ENCODE measurements around the gene TTPAL.

The TTPAL gene, protein sequence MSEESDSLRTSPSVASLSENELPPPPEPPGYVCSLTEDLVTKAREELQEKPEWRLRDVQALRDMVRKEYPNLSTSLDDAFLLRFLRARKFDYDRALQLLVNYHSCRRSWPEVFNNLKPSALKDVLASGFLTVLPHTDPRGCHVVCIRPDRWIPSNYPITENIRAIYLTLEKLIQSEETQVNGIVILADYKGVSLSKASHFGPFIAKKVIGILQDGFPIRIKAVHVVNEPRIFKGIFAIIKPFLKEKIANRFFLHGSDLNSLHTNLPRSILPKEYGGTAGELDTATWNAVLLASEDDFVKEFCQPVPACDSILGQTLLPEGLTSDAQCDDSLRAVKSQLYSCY

DNA sequence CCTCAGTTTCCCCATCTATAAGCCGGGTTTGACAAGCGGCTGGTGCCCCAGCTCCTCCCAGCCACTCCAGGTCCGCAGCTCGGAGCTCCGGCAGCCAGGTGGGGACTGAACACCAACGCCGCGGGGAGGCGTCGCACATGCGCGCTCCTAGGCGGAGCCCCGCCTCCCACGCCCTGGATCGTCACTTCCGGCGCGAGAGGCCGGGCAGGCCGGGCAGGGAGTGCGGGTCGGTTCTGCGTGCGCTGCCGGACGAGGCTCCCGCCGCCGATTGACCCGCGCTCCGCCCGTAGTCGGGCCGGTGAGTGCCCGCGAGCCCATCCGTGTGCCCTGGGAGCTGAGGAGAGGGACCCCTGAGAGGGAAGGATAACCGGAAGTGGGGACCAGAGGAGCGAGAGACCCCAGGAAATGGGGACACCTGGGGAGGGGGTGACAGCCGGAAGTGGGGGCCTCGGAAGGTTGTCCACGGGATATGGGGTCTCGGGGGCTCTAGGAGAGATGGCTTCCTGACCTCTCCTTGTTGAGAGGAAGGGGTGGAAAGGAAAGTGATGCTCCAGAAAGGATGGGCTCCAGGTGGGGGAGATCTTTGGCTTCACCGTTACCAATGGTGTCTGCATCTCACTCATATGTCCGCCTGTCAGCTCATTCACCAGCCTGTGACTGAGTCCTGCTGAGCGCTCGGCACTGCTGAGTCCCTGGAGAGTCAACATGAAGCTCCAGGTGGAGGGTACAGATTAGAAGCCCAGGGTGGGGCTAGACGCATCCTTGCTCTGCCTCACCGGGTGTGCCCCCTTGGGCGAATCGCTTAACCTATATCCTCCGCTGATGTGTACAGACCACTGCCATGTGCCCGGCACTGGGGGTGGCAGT is at the start of gene TTPAL:
Gene TTPAL, plus strand, starts transcription at position 181 of the 867 bp plus-strand sequence. CDS start 4,126 bp downstream, outside the sequence.
- peak; percentile 94 for DNase-seq

DNA sequence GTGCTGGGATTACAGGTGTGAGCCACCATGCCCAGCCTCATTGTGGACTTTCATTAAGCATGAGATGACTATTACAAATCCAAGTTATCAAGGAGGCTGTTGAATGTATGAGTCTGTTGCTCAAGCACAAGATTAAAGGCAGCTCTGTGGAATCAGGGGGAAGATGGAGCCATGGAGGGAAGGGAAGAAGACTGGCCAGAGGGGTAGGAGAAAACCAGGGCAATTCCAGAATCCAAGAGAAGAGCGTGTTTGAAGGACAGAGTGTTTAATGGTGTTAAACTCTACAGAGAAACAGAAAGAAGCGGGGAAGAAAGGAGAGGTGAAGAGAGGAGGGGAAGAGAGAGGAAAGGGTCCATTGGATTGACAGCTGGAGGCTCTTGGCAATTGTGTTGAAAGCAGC is 49.8 kb upstream of the TTPAL start:
- DNase-seq = no peak

DNA sequence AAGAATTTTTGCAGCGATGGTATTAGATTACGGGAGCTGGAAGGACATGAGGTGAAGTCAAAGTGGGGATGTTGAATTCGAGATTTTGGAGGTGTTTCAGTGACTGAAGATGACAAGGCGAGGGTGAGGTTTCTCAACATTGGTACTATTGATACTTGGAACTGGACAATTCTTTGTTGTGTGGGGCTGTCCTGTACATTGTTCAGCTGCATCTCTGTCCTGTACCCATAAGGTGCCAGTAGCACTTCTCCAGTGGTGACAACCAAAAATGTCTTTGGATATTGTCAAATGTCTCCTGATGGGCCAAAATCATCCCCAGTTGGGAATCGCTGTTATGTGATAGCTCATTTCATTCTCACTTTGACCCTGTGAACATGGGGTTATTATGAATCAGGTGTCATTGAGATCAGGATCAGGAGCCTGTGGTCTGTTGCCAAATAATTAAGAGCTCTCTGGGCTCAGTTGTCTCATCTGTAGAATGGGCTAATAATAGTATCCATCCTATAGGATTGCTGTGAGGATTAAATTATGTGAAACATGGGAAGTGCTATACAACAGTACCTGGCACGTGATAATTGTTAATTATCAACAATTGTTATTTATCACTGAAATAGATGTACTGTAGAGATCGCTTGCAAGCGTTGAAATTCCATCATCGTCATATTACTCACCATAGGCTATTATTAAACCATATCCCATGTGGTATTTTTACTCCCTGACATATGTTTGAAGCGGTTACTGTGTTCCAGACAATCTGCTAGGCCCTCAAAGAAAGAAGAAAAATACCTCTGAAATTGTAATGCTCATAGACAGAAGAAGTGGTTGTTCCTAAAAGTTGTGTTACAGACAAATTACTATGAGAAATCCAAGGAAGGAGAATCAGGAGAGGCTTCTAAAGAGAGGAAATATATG is 48.5 kb upstream of the TTPAL start:
- DNase-seq = no peak

DNA sequence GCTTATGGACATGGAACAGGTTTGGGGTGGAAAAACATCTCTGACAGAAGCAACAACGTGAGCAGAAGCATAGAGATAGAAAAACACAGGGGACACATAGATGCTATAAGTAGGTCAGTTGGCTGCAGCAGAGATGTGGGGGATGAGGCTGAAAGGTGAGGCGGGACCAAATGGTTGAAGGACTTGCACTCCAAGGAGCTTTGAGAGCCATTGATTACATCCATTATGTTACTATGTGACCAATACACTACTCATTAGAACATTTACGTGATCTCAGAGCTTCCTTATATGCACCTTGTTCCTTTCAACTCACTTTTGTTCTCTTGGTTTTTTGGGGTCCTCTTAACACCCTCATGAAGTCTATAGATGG is 47.9 kb upstream of the TTPAL start:
- DNase-seq = no peak

DNA sequence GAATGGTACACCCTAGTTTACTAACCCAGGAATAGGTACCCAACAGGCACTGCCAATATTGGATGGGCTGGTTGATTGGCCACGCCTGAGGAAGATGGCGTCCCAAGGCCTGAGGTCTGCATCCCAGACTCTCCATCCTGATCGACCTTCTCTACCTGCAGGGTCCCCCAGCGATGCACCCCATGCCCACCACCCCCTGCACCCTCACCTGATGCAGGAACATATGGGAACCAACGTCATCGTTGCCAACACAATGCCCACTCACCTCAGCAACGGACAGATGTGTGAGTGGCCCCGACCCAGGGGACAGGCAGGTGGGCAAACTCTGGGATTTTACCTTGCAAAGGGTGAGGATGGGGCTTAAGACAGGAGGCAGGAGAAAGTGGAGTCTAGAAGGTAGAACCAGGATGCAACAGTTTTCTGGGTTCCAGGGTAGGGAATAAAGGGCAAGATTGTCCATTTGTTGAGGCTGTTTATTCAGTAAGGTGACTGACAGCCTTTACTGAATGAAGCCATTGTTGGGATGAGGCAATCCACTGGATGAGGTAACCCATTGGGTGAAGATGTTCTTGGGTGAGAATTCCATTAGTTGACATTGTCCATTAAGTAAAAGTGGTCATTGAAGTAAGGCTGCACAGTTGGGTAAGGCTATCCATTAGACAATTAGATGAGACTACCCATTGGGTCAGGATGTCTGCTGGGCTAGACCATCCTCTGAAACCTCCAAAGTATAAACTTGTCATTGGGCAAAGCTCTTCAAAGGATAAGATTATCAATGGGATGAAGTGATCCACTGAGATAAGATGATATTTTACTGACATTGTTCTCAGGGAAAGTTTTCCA is 47.3 kb upstream of the TTPAL start:
- DNase-seq = no peak

DNA sequence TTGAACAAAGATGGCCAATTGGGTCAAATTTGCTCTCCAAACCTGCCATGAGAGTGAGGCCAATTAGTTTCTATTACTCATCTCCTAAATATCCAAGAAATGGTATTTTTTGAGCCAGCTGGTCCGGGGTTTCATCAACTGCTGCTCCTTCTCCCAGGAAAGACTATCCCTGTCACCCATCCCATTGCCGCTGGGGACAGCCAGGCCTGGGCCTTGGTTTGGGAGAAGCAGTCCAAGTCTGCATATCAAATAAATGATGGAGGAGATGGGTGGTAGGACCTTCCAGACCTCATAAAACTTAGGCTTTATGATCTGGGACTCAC is 46.7 kb upstream of the TTPAL start:
- DNase-seq = no peak

DNA sequence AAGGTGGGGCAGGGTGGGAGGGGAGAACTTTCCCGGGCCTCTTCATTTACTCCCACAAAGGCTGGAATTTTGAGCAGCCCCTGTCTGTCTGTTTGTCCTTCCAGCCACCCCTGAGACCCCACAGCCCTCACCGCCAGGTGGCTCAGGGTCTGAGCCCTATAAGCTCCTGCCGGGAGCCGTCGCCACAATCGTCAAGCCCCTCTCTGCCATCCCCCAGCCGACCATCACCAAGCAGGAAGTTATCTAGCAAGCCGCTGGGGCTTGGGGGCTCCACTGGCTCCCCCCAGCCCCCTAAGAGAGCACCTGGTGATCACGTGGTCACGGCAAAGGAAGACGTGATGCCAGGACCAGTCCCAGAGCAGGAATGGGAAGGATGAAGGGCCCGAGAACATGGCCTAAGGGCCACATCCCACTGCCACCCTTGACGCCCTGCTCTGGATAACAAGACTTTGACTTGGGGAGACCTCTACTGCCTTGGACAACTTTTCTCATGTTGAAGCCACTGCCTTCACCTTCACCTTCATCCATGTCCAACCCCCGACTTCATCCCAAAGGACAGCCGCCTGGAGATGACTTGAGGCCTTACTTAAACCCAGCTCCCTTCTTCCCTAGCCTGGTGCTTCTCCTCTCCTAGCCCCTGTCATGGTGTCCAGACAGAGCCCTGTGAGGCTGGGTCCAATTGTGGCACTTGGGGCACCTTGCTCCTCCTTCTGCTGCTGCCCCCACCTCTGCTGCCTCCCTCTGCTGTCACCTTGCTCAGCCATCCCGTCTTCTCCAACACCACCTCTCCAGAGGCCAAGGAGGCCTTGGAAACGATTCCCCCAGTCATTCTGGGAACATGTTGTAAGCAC is 46.0 kb upstream of the TTPAL start:
- DNase-seq = no peak

DNA sequence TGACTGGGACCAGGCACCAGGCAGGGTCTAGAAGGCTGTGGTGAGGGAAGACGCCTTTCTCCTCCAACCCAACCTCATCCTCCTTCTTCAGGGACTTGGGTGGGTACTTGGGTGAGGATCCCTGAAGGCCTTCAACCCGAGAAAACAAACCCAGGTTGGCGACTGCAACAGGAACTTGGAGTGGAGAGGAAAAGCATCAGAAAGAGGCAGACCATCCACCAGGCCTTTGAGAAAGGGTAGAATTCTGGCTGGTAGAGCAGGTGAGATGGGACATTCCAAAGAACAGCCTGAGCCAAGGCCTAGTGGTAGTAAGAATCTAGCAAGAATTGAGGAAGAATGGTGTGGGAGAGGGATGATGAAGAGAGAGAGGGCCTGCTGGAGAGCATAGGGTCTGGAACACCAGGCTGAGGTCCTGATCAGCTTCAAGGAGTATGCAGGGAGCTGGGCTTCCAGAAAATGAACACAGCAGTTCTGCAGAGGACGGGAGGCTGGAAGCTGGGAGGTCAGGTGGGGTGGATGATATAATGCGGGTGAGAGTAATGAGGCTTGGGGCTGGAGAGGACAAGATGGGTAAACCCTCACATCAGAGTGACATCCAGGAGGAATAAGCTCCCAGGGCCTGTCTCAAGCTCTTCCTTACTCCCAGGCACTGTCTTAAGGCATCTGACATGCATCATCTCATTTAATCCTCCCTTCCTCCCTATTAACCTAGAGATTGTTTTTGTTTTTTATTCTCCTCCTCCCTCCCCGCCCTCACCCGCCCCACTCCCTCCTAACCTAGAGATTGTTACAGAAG is 45.2 kb upstream of the TTPAL start:
- no peak for DNase-seq

DNA sequence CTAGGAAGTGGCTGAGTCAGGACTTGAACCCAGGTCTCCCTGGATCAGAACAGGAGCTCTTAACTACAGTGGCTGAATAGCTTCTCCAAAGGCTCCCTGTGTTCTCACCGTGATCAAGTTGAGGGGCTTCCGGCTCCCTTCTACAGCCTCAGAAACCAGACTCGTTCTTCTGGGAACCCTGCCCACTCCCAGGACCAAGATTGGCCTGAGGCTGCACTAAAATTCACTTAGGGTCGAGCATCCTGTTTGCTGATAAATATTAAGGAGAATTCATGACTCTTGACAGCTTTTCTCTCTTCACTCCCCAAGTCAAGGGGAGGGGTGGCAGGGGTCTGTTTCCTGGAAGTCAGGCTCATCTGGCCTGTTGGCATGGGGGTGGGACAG is 44.6 kb upstream of the TTPAL start:
- DNase-seq = no peak

DNA sequence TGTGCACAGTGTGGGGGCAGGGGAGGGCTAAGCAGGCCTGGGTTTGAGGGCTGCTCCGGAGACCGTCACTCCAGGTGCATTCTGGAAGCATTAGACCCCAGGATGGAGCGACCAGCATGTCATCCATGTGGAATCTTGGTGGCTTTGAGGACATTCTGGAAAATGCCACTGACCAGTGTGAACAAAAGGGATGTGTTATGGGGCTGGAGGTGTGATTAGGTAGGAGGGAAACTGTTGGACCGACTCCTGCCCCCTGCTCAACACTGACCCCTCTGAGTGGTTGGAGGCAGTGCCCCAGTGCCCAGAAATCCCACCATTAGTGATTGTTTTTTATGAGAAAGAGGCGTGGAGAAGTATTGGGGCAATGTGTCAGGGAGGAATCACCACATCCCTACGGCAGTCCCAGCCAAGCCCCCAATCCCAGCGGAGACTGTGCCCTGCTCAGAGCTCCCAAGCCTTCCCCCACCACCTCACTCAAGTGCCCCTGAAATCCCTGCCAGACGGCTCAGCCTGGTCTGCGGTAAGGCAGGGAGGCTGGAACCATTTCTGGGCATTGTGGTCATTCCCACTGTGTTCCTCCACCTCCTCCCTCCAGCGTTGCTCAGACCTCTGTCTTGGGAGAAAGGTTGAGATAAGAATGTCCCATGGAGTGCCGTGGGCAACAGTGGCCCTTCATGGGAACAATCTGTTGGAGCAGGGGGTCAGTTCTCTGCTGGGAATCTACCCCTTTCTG is 44.0 kb upstream of the TTPAL start:
- no peak for DNase-seq

DNA sequence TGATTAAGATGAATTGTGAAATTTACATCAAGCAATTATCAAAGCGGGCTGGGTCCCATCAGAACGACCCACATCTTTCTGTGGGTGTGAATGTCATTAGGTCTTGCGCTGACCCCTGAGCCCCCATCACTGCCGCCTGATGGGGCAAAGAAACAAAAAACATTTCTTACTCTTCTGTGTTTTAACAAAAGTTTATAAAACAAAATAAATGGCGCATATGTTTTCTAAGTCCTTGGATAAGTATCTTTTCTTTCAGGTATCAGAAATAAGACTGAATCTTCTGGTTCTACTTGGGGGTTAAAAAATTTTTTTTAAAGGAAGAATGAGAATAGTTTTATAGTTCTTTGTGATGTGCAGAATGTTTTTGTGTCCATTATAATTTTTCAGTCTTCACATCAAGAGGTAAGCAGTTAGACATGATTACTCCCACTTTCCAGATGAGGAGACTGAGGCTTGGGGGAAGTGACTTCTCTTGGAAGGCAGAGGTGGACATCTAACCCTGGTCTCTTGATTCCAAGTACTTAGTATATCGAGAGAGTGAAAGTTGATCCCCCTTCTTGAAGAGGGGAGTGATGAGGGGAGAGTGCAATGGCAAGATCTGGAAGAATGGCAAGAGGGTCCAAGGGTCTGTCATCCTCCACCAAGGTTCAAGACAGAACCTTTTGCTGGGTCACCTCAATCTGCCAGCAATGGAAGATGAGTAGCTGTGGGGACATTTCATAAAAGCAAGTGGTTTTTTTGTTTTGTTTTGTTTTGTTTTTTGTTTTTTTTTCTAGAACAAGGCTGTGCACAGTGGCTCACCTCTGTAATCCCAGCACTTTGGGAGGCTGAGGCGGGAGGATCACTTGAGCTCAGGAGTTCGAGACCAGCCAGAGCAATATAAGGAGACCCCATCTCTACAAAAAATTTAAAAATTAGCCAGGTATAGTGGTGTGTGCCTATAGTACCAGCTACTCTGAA is 42.8 kb upstream of the TTPAL start:
- no peak for DNase-seq

DNA sequence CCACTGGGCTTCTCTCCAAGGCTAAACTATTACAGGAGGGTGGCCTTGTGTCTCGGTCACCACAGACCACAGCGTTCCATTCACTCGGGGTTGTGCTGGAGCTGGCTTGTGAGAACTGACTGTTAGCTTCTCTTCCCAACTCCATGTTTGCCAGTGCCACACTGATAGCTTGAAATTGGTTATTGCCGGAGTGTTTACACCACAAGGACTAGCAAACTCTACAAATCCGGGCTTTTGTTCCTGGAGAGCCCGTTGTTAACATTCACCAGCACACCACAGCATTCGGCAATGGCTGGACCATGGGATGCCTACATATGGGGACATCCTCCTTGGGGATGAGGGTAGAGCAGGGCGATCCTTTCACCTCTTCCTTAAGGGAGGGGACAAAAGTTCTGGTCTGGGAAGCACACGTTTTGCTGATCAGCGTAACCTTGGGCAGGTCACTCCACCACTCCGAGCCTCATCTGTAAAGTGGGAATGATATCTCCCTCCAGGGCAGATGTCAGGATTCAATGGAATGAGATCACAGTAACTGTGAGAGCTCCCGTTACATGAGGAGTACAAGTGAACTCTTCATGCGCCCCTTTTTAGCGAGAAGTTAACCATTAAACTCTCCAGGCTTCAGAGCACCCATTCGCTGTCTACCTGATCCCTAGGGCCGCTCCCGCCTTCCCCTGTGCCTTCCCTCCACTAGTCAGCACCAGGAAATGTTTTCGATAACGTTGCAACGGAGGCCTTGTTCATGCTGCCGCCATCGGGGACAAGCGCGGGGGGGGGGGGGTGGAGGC is 41.7 kb upstream of the TTPAL start:
- DNase-seq = no peak

DNA sequence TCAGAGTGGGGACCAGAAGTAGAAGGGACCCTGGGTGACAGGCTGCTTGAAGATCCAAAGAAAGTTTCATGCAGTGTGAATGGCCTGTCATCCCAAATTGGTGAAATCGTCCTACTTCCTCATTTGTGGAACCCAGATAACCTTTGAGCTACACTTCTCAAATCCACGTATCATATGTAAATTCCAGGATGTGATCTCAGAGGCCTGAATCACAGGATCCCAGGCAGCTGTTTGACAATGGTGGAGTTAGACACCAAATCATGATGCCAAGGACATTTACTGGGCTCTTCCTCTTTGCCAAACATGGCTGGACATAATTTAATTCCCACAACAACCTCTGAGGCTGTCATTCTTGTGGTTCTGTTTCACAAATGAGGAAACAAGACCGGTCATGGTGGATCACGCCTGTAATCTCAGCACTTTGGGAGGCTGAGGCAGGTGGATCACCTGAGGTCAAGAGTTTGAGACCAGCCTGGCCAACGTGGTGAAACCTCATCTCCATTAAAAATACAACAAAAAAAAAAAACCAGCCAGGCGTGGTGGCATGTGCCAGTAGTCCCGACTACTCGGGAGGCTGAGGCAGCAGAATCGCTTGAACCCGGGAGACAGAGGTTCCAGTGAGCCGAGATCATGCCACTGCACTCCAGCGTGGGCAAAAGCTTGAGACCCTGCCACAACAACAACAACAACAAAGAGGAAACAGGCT is 39.9 kb upstream of the TTPAL start:
- DNase-seq = no peak

DNA sequence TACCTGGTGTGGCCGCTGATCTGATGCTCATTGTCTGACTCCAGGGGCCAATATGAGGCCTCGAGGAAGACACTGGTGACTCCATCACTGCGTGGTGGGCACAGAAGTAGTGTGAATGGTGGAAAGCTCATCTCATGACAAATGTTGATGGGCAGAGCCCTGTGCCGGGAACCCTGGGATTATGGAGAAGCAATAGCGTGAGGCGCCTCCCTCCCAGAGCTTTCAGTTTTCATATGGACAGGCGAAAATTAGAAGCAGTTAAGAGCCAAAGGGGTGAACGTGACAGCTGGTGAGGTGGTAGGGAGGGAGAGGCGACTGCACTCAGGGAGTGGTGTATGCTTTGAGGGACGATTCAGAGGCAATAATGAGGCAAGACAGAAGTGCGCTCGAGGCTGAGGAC is 39.3 kb upstream of the TTPAL start:
- DNase-seq = no peak

DNA sequence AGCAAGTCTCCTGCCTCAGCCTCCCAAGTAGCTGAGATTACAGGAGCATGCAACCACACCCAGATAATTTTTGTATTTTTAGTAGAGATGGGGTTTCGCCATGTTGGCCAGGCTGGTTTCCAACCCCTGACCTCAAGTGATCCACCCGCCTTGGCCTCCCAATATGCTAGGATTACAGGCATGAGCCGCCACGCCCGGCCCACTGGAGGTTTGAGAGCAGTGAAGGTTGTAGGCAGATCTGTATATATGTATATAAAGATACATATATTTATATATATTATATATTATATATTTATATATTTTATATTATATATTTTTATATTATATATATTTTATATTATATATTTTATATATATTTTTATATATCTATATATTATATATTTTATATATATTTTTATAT is 38.2 kb upstream of the TTPAL start:
- DNase-seq = no peak

DNA sequence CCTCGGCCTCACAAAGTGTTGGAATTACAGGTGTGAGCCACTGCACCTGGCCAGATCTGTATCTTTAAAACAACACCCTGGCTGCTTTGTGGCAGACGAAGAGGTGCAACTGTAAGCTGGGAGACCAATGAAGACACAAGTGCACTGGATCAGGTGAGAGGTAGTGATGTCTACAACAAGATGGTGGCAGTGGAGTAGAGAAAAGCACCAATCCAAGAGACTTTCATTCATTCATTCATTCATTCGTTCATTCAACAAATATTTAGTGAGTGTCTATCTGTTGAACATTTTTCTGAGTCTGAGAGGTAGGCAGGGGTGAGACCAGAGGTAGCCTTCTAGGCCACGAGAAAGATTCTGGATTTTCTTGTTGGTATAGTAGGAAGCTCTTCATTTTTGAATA is 36.9 kb upstream of the TTPAL start:
- DNase-seq = no peak

DNA sequence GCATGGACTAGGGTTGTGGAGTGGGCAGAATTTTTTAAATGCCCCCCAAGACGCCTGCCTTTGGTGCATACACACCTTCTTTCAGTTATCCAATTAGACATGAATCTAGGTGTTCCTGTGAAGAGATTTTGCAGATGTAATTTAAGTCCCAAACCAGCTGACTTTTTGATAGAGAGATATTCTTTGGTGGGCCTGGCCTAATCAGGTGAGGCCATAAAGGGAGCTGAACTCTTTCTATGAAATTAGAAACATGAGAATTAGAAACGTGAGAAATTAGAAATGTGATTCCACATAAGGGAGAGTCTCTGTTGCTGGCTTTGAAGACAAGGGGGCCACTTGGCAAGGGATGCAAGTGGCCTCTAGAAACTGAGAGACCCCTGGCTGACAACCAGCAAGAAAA is 36.4 kb upstream of the TTPAL start:
- DNase-seq = no peak

Measured in activated CD4-positive, alpha-beta T cell treated with anti-CD3 and anti-CD28 coated beads, Interleukin-2, Interleukin-6, amounts not matched to agents 100 ng/mL and 50 ng/mL, durations not matched to agents 16 hours and 8 hours (primary cell).